NCI-H524 (cell line): ENCODE data around the gene SSBP2.
"Not testable (repeated sequence)": the region's sequence is repeated elsewhere in the genome, so short reads cannot be mapped to it uniquely, and the experiment has no call there.

Source experiments
- DNase-seq, 2 experiments: peaks; one replicate each; lab custom pipeline; 2025; lab: John Stamatoyannopoulos, UW

SSBP2 gene

DNA sequence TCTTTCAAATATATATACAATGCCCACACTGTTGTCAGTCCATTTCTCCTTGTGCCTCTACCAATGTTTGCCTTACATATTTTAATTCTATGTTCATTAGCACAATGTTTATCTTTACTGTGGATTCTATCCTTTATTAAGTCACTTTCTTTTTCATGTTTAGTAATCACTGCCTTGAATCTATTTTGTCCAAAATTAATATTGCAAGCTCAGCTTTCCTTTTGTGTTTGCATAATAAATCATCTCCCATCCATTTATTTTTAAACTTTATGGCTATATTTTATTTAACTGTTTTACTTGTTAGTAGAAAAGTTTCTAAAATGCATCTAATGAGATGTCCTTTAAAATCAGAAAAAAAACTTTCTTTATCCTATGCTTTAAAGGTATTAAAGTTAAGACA is 230.1 kb downstream of the SSBP2 start:
- DNase-seq, result no peak

GRCh38 chr5:81519217-81519905 is 231.5 kb downstream of the SSBP2 start:
- no peak for DNase-seq

DNA sequence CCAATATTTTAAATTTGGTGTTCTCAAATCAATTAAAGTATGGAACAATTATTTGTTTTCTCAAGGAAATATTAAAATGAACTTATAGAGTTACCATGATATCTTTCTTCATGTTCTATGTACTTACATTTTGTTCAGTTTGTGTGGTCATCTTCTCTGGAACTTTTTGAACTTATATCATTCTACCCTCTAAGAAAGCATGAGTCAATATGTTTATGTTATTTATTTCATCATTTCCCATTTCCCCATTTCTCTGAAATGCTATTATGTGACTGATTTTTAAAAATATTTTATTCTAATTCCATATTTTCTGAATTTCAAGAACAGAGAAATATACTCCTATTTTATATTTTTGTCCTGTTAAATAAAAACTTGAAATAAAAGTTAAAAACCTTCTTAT is 233.4 kb downstream of the SSBP2 start:
- no peak for DNase-seq

- no peak for DNase-seq
Observed at GRCh38 chr5:81516091-81516490, 234.8 kb downstream of the SSBP2 start.

DNA sequence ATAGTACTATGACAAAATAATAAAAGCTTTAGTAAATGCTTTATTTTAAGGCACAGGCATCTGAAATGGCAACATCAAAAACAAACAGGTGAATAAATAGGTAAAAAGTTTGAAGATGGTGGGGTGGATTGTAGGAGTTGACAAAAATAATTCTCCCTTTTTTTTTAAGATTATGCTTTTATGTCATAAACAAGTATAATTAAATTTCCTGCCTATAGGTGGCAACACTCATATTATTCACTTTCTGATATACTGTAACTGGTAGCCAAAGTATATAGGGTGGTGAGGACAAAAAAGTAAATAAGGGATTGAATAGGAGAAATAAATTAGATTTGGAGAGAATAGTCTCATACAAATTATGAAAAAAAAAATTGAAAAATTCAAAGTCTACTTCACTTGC is 236.9 kb downstream of the SSBP2 start:
- DNase-seq, result peak in 1 of 2 experiments; percentile 6

GRCh38 chr5:81513473-81513872 is 237.4 kb downstream of the SSBP2 start:
- DNase-seq, result no peak

- peak; percentile 47 to 84 for DNase-seq
Observed at GRCh38 chr5:81506900-81507588, 243.9 kb downstream of the SSBP2 start.

GRCh38 chr5:81506378-81506777 is 244.5 kb downstream of the SSBP2 start:
- no peak for DNase-seq

DNA sequence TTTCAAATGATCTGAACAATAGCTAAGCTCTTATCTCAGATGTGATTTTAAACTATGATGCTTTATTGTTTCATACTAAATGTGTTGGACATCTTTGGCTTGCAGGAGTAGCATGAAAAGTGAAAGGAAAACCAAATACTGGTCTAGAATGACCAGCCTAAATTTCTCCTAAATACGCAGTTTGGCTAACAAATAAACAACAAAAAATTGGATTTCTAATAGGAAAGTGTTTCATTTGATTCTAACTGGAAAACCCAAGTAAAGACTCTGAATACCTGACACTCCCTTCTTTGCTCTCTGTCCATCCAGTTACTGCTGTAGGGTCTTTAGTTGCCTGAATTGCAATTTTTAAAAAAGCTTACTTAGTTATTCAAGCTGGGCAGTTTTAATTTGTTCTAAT is 245.2 kb downstream of the SSBP2 start:
- no peak for DNase-seq

DNA sequence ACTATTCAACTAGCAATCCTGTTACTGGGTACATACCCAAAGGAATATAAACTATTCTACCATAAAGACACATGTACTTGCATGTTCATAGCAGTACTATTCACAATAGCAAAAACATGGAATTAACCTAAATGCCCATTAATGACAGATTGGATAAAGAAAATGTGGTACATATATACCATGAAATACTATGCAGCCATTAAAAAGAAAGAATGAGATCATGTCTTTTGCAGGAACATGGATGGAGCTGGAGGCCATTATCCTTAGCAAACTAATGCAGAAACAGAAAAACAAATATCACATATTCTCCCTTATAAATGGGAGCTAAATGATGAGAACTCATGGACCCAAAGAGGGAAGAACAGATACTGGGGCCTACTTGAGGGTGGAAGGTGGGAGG is 247.3 kb downstream of the SSBP2 start:
- not testable (repeated sequence) for DNase-seq

DNA sequence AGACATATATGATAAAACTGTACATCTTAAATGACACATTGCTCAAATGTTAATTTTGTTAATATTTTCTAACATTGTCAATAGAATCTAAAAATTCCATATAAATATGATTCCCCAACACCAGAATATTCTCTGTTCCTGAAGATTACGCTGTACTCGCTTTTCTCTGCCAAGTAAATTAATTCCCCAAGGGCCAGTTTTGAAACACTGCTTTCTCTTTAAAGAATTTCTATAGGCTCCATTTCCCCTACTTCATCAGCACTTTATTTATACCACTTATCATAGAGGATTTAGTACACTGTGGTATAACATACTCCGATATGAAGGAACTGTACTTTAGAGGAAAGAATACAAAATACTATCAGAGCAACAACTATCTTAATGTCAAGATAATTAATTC is 255.6 kb downstream of the SSBP2 start:
- DNase-seq, result no peak

DNA sequence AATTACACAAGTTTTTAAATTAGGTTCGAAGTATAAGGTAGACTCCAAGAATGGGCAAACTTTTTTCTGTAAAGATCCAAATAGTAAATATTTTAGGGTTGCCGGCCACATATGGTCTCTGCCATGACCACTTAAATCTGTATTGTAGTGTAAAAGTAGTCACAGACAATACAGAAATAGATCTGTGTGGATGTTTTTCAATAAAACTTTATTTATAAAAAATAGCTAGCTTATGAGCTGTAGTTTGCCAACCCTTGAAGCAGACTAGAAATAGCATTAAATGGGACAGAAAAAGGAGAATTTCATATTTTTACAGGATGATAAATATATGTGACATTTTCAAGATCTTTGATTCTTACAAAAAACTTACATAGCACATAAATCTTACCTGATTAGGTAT is 262.0 kb downstream of the SSBP2 start:
- DNase-seq, result no peak

- DNase-seq, result no peak
Observed at GRCh38 chr5:81486711-81487110, 264.2 kb downstream of the SSBP2 start.

GRCh38 chr5:81482595-81482994 is 268.3 kb downstream of the SSBP2 start:
- DNase-seq, result no peak

- DNase-seq, result not testable (repeated sequence)
Observed at GRCh38 chr5:81473395-81473794, 277.5 kb downstream of the SSBP2 start.

DNA sequence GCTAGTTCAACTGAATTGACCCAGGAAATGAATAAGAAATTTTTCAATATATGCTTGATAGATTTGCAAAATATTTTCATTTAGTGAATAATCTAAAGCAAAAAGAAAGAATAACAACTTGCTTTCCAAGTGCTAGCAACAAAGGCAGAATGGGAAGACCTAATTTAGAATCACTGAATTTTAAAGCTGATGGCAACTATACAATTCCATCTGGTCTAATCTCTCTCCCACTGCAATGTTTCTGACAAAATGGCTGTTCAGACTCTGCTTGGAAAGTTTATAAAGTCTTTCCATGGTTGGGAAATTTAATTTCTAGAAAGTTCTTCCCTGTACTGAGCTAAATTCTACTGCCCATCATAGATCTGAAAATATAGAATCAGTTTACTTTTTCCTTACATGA is 281.2 kb downstream of the SSBP2 start:
- no peak for DNase-seq

DNA sequence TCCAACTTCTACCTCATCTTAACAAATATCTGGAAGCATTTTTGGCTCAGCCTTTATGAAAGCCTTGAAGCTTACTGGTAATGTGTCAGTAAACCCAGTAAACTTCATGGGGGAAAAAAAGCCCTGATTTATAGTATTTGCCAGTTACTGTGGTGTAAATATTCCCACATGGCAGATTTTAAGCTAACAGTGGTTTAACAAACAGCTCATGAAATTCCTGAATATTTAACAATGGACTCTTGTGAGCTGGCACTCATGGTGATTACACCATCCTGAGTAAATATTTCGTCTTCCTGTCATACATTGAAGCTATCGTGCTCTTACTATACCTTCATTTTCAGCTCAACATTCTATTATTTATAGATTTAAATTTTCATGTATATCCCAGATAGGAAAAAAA is 300.0 kb downstream of the SSBP2 start:
- DNase-seq, result no peak

- DNase-seq, result no peak
Observed at GRCh38 chr5:81435023-81435422, 315.9 kb downstream of the SSBP2 start.

- no peak for DNase-seq
Observed at GRCh38 chr5:81429985-81430384, 320.9 kb downstream of the SSBP2 start.

DNA sequence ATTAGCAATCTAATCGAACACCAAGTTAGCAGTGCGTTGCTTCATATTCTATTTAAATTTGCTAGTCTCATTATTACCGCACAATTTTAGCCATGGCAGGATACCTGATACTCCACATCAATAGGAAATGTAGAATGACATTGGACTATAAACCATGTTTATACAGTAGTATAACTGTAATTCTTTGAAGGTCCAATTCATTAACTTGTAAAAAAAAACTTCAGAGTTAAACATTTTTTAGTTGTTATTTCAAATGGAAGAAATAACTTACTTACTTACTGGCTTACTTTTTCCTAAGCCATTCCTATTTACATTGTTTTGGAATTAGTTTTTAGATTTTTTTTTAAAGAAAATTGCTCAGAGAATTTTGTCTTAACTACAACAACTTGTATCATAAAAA is 321.5 kb downstream of the SSBP2 start:
- DNase-seq, result no peak

DNA sequence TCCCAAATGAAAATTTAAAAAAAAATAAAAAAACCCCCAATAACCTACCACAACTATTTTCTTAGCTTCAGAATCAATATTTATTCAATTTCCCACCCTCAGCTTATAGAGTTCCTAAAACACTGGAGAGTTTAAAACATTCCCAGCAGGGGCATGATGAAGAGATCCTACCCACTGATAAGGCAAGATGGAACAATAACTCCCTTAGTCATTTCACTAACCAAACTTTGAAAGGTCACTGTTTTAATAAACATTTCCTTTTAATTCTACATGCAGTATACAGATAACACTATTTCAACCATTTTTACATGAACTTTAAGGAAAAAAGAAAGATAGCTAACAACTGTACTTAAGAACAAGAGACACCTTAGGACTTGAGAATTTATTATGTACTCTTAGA is 322.0 kb downstream of the SSBP2 start:
- no peak for DNase-seq

GRCh38 chr5:81428446-81428845 is 322.5 kb downstream of the SSBP2 start:
- no peak for DNase-seq

- no peak for DNase-seq
Observed at GRCh38 chr5:81427566-81427965, 323.3 kb downstream of the SSBP2 start.
